Tibial nerve (tissue), 4 donors: ENCODE results near the gene TSHZ2.

Source experiments
- EP300 ChIP-seq, 2 donors: sonication (generic); formaldehyde crosslinking; IDR thresholded peaks; one replicate each; pipeline ENCODE4 v1.6.1; 2017; ENCODE audit warnings: antibody characterized with exemption in 2 of 2, mild to moderate bottlenecking in 1 of 2
- POLR2A ChIP-seq, 2 donors: fragments of 450-650 bp; IDR thresholded peaks; one replicate each; pipeline ENCODE4 v1.6.1; 2017; ENCODE audit warnings: antibody characterized with exemption in 2 of 2, mild to moderate bottlenecking in 2 of 2, moderate library complexity in 2 of 2
- TF ChIP-seq, protein P1 (sequence below), 5 experiments: fragments of 200-600 bp in 3 of 5; fragments of 450-650 bp in 2 of 5; sonication (generic) in 3 of 5; IDR thresholded peaks; one replicate each; pipeline ENCODE4 v1.5.1; 2016 to 2019; ENCODE audit warnings: antibody characterized with exemption in 5 of 5, mild to moderate bottlenecking in 3 of 5, moderate library complexity in 2 of 5

DNA sequence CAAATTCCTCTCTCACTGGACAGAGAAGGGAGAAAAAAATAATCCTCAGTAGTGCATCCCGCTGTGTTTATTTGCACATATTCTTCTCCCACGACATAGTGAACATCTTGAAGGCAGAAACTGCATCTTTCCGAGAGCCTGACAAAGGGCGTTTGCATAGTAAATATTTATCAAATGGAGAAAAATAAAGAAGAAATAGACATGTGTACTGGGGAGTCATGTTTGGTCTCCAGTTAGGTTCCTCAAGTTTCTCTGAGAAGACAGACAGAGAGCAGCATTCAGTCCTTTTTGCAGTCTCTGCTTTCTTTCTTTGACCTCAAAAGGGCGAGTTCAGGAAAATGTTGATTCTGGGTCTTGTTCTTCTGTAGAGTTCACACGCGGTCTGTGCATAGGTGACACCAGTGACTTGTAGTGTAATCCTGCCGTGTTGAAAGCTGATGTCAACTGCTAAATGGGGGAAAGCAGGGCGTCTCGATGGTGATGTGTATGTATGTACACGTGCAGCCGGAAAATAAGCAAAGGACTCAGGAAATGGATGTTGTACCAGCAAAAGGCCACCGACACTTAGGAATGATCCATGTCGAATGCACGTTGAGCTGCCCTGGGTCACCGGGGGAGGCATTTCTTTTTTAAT is 335.9 kb downstream of the TSHZ2 start:
- TF ChIP-seq, protein P1, sequence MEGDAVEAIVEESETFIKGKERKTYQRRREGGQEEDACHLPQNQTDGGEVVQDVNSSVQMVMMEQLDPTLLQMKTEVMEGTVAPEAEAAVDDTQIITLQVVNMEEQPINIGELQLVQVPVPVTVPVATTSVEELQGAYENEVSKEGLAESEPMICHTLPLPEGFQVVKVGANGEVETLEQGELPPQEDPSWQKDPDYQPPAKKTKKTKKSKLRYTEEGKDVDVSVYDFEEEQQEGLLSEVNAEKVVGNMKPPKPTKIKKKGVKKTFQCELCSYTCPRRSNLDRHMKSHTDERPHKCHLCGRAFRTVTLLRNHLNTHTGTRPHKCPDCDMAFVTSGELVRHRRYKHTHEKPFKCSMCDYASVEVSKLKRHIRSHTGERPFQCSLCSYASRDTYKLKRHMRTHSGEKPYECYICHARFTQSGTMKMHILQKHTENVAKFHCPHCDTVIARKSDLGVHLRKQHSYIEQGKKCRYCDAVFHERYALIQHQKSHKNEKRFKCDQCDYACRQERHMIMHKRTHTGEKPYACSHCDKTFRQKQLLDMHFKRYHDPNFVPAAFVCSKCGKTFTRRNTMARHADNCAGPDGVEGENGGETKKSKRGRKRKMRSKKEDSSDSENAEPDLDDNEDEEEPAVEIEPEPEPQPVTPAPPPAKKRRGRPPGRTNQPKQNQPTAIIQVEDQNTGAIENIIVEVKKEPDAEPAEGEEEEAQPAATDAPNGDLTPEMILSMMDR (IDR thresholded peaks at IDR 0.05): no peak
- TF ChIP-seq POLR2A (IDR thresholded peaks at IDR 0.05) (no peak), EP300 (IDR thresholded peaks at IDR 0.05) (no peak)
